Mesothelial cell of epicardium (in vitro differentiated cells): Measurements from ENCODE around the gene LRIG3. TPM values are rescaled to one million over a fixed set of nuclear protein-coding genes. Genes with fewer than 3 reads are reported as not detected.
"Not testable (repeated sequence)": the region's sequence is repeated elsewhere in the genome, so short reads cannot be mapped to it uniquely, and the experiment has no call there.

ENCODE experiments used
- DNase-seq, 2 experiments: peaks; one replicate each; pipeline ENCODE4 v3.0.0; 2021; ENCODE audit warnings: low spot score in 2 of 2; ENCODE audit not compliant: unreplicated experiment in 2 of 2
- H3K27ac Mint-ChIP-seq: 2 replicates; pipeline ENCODE4 v1.8.0; 2021; ENCODE audit warnings: mixed read lengths
- H3K27me3 Mint-ChIP-seq: 2 replicates; pipeline ENCODE4 v1.8.0; 2021; ENCODE audit warnings: low read depth, mixed read lengths
- H3K36me3 Mint-ChIP-seq: 2 replicates; pipeline ENCODE4 v1.8.0; 2021; ENCODE audit warnings: mixed read lengths
- H3K4me1 Mint-ChIP-seq: 2 replicates; pipeline ENCODE4 v1.8.0; 2021; ENCODE audit warnings: mixed read lengths
- H3K4me3 Mint-ChIP-seq: 2 replicates; pipeline ENCODE4 v1.8.0; 2021; ENCODE audit warnings: mild to moderate bottlenecking, moderate library complexity, mixed read lengths
- H3K9me3 Mint-ChIP-seq: 2 replicates; pipeline ENCODE4 v1.8.0; 2021; ENCODE audit warnings: mixed read lengths
- CTCF ChIP-seq: fragments of 200-600 bp; sonication (generic); IDR thresholded peaks from one replicate; pipeline ENCODE4 v1.5.0; 2021; ENCODE audit warnings: antibody characterized with exemption; ENCODE audit not compliant: unreplicated experiment
- total RNA-seq: library from RNA; stranded (reverse); gene quantifications from 3 replicates; pipeline ENCODE4 v1.2.1, GENCODE V29; 2021

The LRIG3 gene
- total RNA-seq, 1 donor from 2014 or later: 20.3 TPM

- Mint-ChIP-seq H3K27me3 (no peaks in the 10 kb centered on the region), H3K27ac (no peak overlapping the region), H3K9me3 (no peaks in the 10 kb centered on the region), H3K36me3 (peaks cover 4% of the 10 kb centered on the region), H3K4me3 (no peak overlapping the region), H3K4me1 (peaks cover 4% of the 10 kb centered on the region)
- no peak for TF ChIP-seq CTCF
- no peak for DNase-seq
Observed at GRCh38 chr12:58860788-58861240, 59.5 kb downstream of the LRIG3 start.

DNA sequence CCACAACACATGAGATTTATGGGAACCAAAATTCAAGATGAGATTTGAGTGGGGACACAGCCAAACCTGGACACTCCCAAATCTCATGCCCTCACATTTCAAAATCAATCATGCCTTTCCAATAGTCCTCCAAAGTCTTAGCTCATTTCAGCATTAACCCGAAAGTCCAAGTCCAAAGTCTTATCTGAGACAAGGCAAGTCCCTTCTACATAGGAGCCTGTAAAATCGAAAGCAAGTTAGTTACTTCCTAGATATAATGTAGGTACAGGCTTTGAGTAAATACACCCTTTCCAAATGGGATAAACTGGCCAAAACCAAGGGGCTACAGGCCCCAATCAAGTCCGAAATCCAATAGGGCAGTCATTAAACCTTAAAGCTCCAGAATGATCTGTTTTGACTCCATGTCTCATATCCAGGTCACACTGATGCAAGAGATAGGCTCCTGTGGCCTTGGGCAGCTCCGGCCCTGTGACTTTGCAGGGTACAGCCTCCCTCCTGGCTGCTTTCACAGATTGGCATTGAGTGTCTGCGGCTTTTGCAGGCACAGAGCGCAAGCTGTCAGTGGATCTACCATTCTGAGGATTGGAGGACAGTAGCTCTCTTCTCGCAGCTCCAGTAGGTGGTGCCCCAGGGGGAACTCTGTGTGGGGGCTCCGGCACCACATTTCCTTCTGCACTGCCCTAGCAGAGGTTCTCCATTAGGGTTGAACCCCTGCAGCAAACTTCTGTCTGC, 60.1 kb downstream of the LRIG3 start:
- Mint-ChIP-seq H3K36me3 (no peaks in the 10 kb centered on the region), H3K4me1 (peaks cover 4% of the 10 kb centered on the region), H3K9me3 (no peaks in the 10 kb centered on the region), H3K4me3 (no peak overlapping the region), H3K27me3 (no peaks in the 10 kb centered on the region), H3K27ac (no peak overlapping the region)
- TF ChIP-seq CTCF: no peak
- DNase-seq: no peak

DNA sequence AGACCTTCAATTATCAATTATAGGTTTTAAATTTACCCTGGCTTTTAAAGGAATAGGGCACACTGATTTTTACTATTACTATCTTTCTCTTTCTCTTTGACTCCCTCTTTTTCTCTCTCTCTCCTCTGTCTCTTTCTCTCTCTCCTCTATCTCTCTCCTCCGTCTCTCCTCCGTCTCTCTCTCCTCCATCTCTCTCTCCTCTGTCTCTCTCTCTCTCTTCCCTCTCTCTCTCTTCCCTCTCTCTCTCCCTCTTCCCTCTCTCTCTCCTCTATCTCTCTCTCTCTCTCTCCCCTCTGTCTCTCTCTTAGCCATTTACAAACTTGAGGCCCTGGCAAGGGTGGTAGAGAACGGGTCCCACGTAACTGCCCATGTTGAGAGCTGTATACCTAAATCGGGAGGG, 62.3 kb downstream of the LRIG3 start:
- H3K9me3 Mint-ChIP-seq: no peaks in the 10 kb centered on the region
- H3K27ac Mint-ChIP-seq: no peak overlapping the region
- no peaks in the 10 kb centered on the region for H3K27me3 Mint-ChIP-seq
- no peak overlapping the region for H3K4me3 Mint-ChIP-seq
- no peaks in the 10 kb centered on the region for H3K36me3 Mint-ChIP-seq
- TF ChIP-seq CTCF: no peak
- DNase-seq: no peak
- peaks cover 4% of the 10 kb centered on the region for H3K4me1 Mint-ChIP-seq

DNA sequence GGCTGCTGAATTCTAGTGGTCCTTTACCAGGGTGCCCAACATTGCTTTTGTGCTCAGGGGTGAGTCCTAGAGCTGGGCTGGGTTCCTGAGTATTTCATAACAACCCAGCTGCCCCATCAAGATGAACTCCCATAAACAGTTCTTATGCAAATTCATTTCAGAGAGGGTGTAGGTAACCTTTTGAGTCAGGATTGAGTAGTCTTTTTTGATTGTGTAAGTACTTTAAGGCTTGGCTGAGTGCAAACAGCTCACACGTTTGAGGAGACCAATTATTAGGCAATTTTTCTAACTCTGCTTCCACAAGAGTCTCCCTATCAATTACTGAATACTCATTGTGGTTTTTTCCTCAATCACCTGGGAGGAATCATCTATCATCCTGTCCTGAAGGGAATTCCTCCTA, 63.1 kb downstream of the LRIG3 start:
- not testable (repeated sequence) for DNase-seq

DNA sequence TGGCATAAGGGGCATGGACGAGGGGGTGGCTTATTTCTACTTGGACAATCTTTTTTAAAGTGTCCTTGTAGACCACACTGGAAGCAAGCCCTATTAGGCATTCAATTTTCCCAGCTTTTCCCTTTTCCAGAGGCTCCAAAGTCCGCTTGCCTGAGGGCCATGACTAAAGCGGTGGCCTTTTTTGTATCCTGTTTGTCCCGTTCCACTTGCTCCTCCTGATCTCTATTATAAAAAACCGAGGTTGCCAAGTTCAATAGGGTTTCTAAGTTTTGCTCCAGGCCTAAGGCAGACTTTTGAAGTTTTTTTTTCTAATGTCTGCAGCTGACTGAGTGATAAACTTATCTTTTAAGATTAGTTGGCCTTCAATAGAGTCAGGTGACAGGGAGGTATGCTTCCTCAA, 64.7 kb downstream of the LRIG3 start:
- H3K27me3 Mint-ChIP-seq, H3K36me3 Mint-ChIP-seq, H3K4me1 Mint-ChIP-seq, H3K9me3 Mint-ChIP-seq, H3K4me3 Mint-ChIP-seq, H3K27ac Mint-ChIP-seq, DNase-seq: not testable (repeated sequence)

More for the DNA sequence above, 63.1 kb downstream of the LRIG3 start:
- H3K36me3 Mint-ChIP-seq, H3K27ac Mint-ChIP-seq, H3K27me3 Mint-ChIP-seq, H3K4me1 Mint-ChIP-seq, H3K9me3 Mint-ChIP-seq, H3K4me3 Mint-ChIP-seq: not testable (repeated sequence)

DNA sequence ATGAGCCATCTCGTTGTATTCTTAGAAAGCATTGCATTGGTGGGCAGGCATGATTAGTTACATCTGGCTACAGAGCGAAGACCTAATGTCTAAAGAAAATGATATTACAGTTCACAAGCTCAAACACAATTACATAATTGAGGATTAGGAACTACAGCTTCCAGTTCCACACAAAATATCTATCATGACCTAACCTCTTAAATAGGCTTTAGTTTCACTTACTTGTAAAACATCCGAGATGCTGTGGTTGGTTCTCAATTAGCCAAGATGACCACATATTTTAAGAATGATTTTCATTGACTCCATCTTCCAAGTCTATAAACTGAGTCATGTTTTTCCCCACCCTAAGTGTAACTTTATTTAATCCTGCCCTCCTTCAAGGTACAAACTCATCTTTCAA, 69.5 kb downstream of the LRIG3 start:
- DNase-seq: no peak
- H3K27ac Mint-ChIP-seq: no peak overlapping the region
- H3K27me3 Mint-ChIP-seq: no peaks in the 10 kb centered on the region
- H3K4me1 Mint-ChIP-seq: peaks cover 7% of the 10 kb centered on the region
- H3K9me3 Mint-ChIP-seq: peaks cover 4% of the 10 kb centered on the region
- no peak overlapping the region for H3K4me3 Mint-ChIP-seq
- no peak for TF ChIP-seq CTCF
- H3K36me3 Mint-ChIP-seq: no peaks in the 10 kb centered on the region
